A549 treated with Hydrocortisone at 1 μM for 4 hours (cell line): ENCODE data around the gene SCGB1C1. TPM values are rescaled to one million over a fixed set of nuclear protein-coding genes. Genes with fewer than 3 reads are reported as not detected.

Experiments
- total RNA-seq: library from RNA; stranded (reverse); fragments of 200-300 nt; extraction: Qiagen RNA extraction; gene quantifications from 5 replicates; pipeline ENCODE4 v1.2.3, GENCODE V29; 2022

The SCGB1C1 gene
- total RNA-seq: not detected in 5 replicates

GRCh38 chr11:192674-193128 lies at the start of gene SCGB1C1:
SCGB1C1 (plus strand) TSS chr11:193078; CDS start chr11:193100, 22 bp downstream.

GRCh38 chr11:207208-207862 lies 14.5 kb downstream of the SCGB1C1 start, which contains the start of the genes BET1L and RIC8A:
BET1L (minus strand) TSS chr11:207399; CDS start chr11:207321, 78 bp downstream.
RIC8A (plus strand) TSS chr11:207708; CDS start chr11:208855, 1,147 bp downstream.

GRCh38 chr11:235997-236773 lies 43.3 kb downstream of the SCGB1C1 start, which contains the start of gene SIRT3:
SIRT3 (minus strand) TSS chr11:236342; CDS start chr11:236328, 14 bp downstream.

GRCh38 chr11:236774-237767 lies 44.2 kb downstream of the SCGB1C1 start, which contains the start of gene PSMD13:
PSMD13 (plus strand) TSS chr11:236976; CDS start chr11:237050, 74 bp downstream.

Other genes starting within 250 kb of the SCGB1C1 start
- gene BET1L, start 14.3 kb downstream of the SCGB1C1 start, total RNA-seq: 40.7 to 46.8 TPM (median 45.2 TPM) in 5 replicates
- gene RIC8A, start 14.6 kb downstream of the SCGB1C1 start, total RNA-seq: 112 to 140 TPM (median 118 TPM) in 5 replicates
- 21.1 to 23.3 TPM (median 22.4 TPM) in 5 replicates for gene SIRT3, start 43.3 kb downstream of the SCGB1C1 start, total RNA-seq
- gene PSMD13, start 43.9 kb downstream of the SCGB1C1 start, total RNA-seq: 158 to 202 TPM (median 174 TPM) in 5 replicates
- not detected in 5 replicates for gene NLRP6, start 85.3 kb downstream of the SCGB1C1 start, total RNA-seq
- gene PGGHG, start 96.0 kb downstream of the SCGB1C1 start, total RNA-seq: 7.9 to 11.7 TPM (median 9.8 TPM) in 5 replicates
- gene IFITM5, start 106.4 kb downstream of the SCGB1C1 start, total RNA-seq: not detected in 5 replicates
- 47.3 to 65.1 TPM (median 64.3 TPM) in 5 replicates for gene IFITM2, start 114.7 kb downstream of the SCGB1C1 start, total RNA-seq
- 0.23 to 0.38 TPM (median 0.36 TPM) in 5 replicates for gene IFITM1, start 121.0 kb downstream of the SCGB1C1 start, total RNA-seq
- 18.9 to 33.8 TPM (median 32.9 TPM) in 5 replicates for gene IFITM3, start 127.8 kb downstream of the SCGB1C1 start, total RNA-seq
- gene B4GALNT4, start 176.4 kb downstream of the SCGB1C1 start, total RNA-seq: 11.1 to 17.5 TPM (median 15.4 TPM) in 5 replicates
- 29.7 to 39.3 TPM (median 38.3 TPM) in 5 replicates for gene PKP3, start 201.1 kb downstream of the SCGB1C1 start, total RNA-seq
- gene SIGIRR, start 221.9 kb downstream of the SCGB1C1 start, total RNA-seq: 49.9 to 91.7 TPM (median 86.6 TPM) in 5 replicates
- 0.75 to 1.4 TPM (median 0.89 TPM) in 5 replicates for gene ANO9, start 248.9 kb downstream of the SCGB1C1 start, total RNA-seq